LNCaP clone FGC (cell line): ENCODE measurements around the gene NSDHL.

Source experiments
- DNase-seq: peaks from one replicate; pipeline ENCODE4 v3.0.0-alpha.2; 2011; ENCODE audit warnings: low read depth
- H3K4me3 ChIP-seq: 2 replicates; pipeline ENCODE4 v1.5.1; 2011; ENCODE audit warnings: mild to moderate bottlenecking, low read depth, low read length, control low read depth
- TF ChIP-seq, protein P1 (sequence below): IDR thresholded peaks from 2 replicates; pipeline ENCODE4 v1.5.1; 2012; ENCODE audit warnings: mild to moderate bottlenecking; ENCODE audit not compliant: control insufficient read depth, insufficient read depth; ENCODE audit errors: extremely low read depth

Gene NSDHL

GRCh38 chrX:152844256-152844655 lies 13.4 kb downstream of the NSDHL start:
- TF ChIP-seq, protein P1, sequence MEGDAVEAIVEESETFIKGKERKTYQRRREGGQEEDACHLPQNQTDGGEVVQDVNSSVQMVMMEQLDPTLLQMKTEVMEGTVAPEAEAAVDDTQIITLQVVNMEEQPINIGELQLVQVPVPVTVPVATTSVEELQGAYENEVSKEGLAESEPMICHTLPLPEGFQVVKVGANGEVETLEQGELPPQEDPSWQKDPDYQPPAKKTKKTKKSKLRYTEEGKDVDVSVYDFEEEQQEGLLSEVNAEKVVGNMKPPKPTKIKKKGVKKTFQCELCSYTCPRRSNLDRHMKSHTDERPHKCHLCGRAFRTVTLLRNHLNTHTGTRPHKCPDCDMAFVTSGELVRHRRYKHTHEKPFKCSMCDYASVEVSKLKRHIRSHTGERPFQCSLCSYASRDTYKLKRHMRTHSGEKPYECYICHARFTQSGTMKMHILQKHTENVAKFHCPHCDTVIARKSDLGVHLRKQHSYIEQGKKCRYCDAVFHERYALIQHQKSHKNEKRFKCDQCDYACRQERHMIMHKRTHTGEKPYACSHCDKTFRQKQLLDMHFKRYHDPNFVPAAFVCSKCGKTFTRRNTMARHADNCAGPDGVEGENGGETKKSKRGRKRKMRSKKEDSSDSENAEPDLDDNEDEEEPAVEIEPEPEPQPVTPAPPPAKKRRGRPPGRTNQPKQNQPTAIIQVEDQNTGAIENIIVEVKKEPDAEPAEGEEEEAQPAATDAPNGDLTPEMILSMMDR = no peak
- no peak for DNase-seq

GRCh38 chrX:152845618-152846240 lies 14.9 kb downstream of the NSDHL start:
- TF ChIP-seq, protein P1 = no peak
- DNase-seq = no peak
- no peak overlapping the region for H3K4me3 ChIP-seq

More at GRCh38 chrX:152844256-152844655, 13.4 kb downstream of the NSDHL start:
- no peak overlapping the region for H3K4me3 ChIP-seq

DNA sequence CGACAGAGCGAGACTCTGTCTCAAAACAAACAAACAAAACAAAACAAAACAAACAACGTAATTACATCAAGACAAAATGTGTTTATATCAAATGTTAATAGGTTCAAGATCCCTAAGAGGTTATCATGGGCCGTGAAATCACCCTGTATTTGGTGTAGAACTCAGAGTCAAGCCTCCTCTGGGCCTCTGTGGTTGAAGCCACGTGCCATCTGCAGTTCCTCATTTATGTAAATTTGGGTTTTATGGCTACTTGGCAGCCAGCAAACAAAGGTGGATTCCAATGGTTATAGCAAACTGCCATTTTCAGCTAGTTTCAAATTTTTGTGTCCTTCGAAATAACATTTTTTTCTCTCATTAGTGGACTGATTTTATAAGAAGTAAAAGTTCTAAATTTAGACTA lies 16.4 kb downstream of the NSDHL start:
- TF ChIP-seq, protein P1 = no peak
- no peak for DNase-seq
- H3K4me3 ChIP-seq = no peak overlapping the region

DNA sequence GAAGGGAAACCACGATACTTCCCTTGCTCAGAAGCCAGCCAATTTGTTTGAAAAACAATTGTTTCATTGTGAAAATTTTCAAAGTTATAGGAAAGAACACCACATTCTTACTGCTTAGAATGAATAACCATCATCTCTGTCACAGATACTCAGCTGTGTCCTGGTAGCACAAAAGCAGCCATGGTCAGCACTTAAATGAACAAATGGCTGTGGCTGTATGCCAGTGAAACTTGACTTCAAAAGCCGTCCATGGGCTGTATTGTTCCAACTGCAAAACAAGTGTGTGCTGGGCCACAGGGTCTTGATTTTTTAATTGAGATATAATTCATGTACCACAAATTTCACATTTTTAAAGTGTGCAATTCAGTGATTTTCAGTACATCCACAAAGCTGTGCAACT lies 19.6 kb downstream of the NSDHL start:
- H3K4me3 ChIP-seq = no peak overlapping the region
- no peak for DNase-seq
- TF ChIP-seq, protein P1 = no peak

GRCh38 chrX:152853986-152854385 lies 23.1 kb downstream of the NSDHL start:
- no peak overlapping the region for H3K4me3 ChIP-seq
- no peak for DNase-seq
- TF ChIP-seq, protein P1 = no peak

DNA sequence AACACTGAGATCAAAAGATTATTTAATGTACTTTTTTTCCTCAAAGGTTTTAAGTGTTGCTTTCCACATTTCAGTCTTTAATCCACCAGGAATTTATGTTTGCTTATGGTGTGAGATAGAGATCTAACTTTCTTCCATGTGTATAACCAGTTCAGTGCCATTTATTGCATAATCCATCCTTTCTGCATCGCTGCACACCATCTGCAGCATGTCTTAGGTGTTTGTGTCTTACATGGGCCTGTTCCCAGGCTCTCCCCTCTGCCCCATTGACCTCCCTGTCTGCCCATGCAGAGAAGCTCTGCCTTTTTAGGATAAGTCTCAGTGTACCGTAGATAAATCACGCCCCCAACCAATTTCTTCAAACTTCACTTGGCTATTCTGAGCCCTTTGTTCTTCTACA lies 30.3 kb downstream of the NSDHL start:
- TF ChIP-seq, protein P1 = no peak
- H3K4me3 ChIP-seq = no peak overlapping the region
- peak; percentile 47 for DNase-seq

GRCh38 chrX:152861826-152862225 lies 31.0 kb downstream of the NSDHL start:
- no peak overlapping the region for H3K4me3 ChIP-seq
- DNase-seq = no peak
- TF ChIP-seq, protein P1 = no peak
